Adipose tissue (tissue), 3 donors: ENCODE results near the gene BTBD9. TPM values are rescaled to one million over a fixed set of nuclear protein-coding genes. Genes with fewer than 3 reads are reported as not detected.

Experiments used
- H3K27ac ChIP-seq: one replicate; pipeline ENCODE4 v1.5.1; 2013; ENCODE audit warnings: low read depth, low read length
- WGBS, 3 donors: extraction: QIAGEN DNeasy Blood & Tissue Kit; methylation state at CpG; one replicate each; pipeline ENCODE4 v1.1.7; 2013; 5-methylcytosine and 5-hydroxymethylcytosine counted together
- polyA plus RNA-seq, 3 donors: library from polyadenylated mRNA; stranded (reverse); fragments of 200-250 nt; gene quantifications; one replicate each; pipeline ENCODE4 v1.2.3, GENCODE V29; 2013
- donor health status: healthy with polysubstance abuse.
- donor health status: Bipolar disorder and iron deficiency.
- donor health status: healthy.

The BTBD9 gene
- polyA plus RNA-seq, 3 donors = 2.4 to 2.5 (median 2.4) TPM

DNA sequence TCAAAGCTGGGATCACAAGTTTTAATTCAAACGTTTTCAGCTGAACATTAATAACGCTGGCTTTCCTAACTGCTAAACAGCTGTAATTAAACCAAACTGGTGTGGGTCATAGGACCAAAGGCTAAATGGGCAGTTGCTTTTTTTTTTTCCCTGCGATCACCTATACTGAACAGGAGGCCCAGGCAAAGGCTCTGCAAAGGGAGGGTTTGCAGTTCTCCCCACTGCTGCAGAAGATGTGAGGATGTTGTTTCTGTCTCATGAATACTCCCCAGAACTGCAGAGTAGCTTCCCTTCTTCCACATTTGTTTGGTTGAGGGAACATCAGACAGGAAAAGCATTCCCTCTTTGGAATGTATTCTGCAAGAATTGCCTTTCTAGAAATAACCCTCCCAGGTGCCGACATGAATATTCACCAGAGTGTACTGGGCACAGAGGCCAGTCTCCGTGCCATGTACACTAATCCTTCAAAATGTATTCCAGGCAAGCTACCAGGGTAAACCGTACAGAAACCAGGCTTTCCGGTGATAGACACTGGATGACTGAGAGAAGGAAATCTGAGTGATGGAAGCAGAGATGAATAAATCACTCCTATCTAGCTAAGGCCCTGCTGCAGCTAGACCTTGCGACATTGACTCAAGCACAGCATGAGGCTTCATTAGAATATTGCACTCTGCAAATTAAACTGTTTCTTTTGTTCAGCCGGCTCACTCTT lies 370.1 kb downstream of the BTBD9 start:
- H3K27ac ChIP-seq = no peak overlapping the region
- 80 to 82% (median 80%) methylated on average over 9 of the region's 9 CpGs for WGBS, 3 donors

DNA sequence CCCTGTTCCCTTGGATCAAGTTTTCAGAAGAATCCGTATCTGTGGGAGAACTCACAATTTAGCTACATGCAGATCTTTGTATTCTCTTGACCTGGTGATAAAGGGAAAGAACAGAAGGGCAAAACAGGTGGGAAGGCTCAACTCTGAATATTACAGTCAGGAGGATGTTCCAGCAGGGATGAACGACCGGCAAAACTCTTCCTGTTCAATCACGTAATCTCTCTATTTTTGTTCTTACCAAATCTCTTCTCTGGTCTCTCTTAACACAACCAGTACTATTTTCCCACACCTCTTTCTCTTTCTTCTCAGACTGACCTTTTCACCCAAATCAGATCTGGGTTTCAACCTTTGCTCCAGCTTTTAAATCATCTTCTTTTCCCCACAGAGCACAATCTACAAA lies 371.4 kb downstream of the BTBD9 start:
- WGBS, 3 donors = 71 to 77% (median 73%) methylated on average over 4 of the region's 4 CpGs
- H3K27ac ChIP-seq = no peak overlapping the region

DNA sequence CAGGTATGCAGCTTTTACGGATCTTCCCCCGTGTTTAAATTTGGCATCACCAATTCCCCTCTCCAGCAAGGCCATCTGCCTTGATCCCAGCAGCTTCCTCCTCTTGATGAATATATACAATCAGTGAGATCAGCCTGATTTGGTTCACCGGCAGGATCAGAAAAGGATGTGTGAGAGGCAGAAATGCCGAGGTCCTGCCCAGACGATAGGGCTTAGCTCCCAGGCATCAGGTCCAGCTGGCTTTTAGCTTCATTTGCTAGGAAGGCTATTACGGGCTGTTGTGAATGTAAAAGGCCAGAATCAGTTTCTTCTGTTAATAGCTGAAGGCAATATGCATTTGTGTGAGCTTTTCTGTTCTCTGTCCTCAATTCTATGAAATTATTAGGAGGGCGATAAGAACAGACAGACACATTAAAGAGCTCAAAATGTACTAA lies 372.8 kb downstream of the BTBD9 start:
- WGBS, 3 donors = 96 to 97% (median 96%) methylated on average over 7 of the region's 7 CpGs
- no peak overlapping the region for H3K27ac ChIP-seq

DNA sequence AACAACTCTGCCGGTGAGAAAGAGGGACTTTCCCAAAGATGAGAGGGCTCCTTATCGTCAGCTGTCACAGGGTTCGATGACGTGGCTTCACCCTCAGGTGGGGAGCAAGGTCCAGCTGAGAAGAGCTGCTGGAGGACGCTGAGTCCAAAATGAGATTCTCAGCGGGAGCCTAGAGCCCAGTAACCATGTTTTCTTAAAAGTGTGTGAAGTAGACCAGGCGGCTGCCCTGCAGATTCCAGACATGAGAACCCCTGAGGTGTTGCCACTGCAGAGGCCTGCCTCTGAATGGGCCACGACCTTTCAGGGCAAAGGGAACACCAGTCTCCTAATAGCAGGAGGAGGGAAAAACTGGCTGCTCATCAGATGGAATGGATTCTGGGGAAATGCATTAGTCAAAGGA lies 375.1 kb downstream of the BTBD9 start:
- WGBS, 3 donors = 73 to 84% (median 83%) methylated on average over 8 of the region's 8 CpGs
- no peak overlapping the region for H3K27ac ChIP-seq

DNA sequence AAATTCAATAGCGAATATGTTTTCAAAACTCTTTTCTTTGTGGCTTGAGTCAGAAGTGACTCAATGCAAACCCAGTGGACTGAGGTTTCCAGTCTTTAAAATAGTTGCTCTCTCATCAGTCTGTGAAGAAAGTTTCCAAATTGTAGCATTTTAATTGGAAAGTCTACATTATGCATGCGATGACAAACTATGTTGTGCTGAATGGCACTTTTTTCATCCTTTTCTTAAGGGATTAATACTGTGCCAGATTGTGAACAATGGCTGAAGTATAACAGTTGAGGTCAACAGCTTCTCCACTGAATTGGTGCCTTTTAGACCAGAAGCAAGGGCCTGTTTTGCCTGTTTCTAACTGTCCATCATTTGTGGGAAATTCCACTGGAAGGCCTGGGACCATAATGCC lies 377.1 kb downstream of the BTBD9 start:
- no peak overlapping the region for H3K27ac ChIP-seq
- WGBS, 3 donors = 78 to 91% (median 82%) methylated on average over 2 of the region's 2 CpGs

DNA sequence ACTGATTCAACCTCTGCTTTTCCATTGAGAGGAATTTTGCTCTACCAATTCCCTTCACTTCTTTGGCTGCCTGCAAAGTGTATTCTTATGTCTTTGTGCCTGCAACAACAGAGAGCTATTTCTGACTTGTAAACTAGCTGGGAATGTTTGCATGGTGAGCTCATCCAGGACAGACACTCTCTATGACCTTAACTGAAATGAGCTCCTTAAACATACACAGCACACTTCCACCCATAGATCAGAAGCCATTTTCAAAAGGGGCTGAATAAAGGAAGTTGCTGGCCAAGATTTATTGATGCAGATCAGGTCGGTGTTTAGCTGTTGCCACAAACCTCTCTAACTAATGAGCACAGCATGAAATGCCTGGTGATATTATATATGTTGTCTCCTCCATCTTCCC lies 377.7 kb downstream of the BTBD9 start:
- no peak overlapping the region for H3K27ac ChIP-seq
- 35 to 64% (median 43%) methylated on average over 1 of the region's 1 CpG for WGBS, 3 donors

DNA sequence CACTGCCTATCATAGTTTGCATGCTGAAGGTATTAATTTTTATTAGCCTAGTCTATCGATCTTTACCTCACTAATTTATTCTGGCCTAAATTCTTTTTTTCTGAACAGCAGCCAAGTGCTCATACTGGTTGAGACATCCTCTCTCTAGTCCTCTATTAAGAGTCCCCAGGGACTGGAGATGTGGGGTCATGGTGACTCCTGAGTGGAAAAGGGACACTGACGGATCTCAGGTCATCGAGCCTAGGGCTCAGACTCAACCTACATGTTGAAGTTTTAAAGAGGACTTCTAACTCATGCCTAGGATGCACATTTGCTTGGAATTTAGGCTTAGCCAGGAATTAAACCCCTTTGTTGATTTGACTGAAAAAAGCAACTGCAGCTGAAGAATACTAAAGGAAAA lies 378.1 kb downstream of the BTBD9 start:
- no peak overlapping the region for H3K27ac ChIP-seq

DNA sequence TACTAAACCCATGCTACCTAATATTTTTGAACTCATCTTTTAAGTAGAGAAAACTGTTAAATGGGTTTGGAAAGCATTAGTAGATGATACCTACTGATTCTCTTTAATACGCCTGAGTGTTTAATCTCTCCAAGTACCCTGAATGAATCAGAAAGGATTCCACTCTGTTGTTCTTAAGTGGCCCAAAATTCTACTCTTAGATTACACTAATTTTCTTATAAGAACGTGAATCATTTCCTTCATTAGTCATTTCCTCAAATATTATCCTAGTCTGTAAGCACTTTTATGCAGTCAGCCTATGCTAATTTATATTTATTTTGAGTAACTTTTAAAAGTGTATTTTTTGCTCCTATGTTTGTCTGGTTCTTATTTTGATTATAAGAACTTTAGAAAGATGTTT lies 380.0 kb downstream of the BTBD9 start:
- no peak overlapping the region for H3K27ac ChIP-seq
- WGBS, 3 donors = 59 to 84% (median 61%) methylated on average over 2 of the region's 2 CpGs

More for the DNA sequence above, 378.1 kb downstream of the BTBD9 start:
- WGBS, 3 donors = 48 to 88% (median 67%) methylated on average over 3 of the region's 3 CpGs

DNA sequence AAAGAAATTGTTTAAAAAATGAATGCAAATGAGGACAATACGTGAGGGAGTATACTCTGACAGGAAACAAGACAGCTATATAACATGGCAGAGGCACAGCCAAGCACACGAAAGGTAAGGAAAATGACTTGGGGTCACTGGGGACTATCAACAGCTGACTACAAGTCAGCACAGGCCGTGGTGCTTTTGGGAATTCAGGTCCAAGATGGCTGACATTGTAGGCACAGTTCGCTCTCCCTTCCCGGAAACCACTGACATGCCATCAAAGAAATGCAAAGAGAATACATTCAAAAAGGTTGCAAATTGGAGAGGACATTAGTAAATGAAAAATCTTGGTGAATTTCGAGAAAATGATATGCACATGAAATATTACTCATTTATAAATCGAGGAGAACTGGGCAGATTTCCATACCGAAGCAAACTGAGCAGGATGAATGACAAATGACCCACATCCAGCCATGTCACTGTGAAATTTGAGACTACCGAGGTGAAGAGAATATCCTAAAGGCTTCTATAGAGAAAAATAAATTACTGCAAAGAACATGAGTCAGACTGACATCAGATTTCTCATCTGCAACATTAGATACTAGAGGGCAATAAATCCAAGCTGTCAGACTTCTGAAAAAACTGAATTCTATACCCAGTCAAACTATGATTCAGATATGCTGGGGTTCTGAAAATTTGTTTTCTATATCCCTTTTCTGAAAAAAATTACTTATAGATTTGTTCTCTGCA lies 391.1 kb downstream of the BTBD9 start:
- WGBS, 3 donors = 91 to 94% (median 94%) methylated on average over 9 of the region's 9 CpGs
- H3K27ac ChIP-seq = no peak overlapping the region

DNA sequence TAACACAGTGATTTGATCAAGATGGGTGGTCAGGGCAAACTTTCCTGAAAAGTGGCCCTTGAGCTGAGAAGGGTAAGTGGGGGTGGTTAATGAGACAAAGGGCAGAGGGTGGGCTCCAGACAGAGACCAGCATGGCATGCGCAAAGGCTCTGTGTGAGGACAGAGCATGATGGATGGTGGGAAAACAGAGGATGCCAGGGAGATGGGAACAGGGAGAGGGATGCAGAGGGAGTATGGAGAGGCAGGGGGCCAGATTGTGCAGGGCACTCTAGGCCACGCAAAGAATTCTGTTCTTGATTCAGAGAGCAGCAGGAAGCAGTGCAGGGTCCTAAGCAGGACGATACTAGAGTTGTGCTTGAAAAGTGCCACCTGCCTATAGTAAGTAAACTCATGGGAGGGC lies 394.4 kb downstream of the BTBD9 start:
- 91 to 95% (median 93%) methylated on average over 3 of the region's 3 CpGs for WGBS, 3 donors

DNA sequence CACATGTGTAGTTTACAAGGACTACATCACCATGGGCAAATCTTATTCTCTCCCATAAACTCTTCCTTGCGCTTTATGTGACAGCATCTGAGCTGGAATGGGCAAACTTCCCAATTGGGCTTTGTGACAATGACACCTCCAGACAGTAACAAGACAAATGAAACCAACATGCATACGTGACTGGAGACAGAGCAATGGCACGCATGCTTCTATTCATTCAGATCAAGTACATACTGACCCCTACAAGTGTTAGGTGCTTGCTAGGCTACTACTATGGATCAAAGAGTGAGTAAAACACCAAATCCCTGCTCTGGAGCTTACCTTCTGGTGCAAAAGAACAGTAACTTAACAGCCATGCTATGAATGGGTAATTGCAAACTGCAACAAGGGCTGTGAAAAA lies 394.9 kb downstream of the BTBD9 start:
- no peak overlapping the region for H3K27ac ChIP-seq
- 92 to 96% (median 96%) methylated on average over 3 of the region's 3 CpGs for WGBS, 3 donors

More for the DNA sequence above, 394.4 kb downstream of the BTBD9 start:
- H3K27ac ChIP-seq = no peak overlapping the region

DNA sequence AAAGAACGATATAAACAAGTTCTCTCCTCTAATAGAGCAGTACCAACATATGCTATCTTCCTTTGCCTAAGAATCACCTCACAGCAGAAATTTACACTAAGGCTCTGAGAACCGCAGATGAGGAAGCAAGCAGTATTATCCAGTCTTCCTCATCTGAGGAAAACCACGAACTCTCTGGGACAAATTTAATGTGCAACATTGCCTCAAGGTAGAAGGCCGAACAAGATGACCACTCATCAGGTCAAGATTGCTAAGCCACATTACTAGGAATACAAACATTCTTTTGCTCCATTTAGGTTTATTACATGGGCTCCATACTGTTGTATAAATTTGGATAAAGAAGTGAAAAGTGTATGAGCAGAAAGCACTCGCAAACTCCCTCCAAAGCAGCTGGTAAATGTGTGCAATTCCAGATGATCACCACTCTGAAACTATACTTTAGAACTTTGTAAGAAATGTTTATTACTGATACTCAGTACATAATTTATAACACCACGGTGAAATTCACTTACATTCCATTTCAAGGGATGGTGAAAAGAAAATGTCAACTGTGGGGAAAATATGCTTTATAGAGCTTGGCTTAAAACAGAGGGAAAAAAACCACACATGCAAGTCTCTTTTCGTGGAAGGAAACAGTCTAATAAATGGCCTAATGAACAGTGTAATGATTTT lies 398.4 kb downstream of the BTBD9 start:
- 78 to 91% (median 81%) methylated on average over 7 of the region's 7 CpGs for WGBS, 3 donors
- H3K27ac ChIP-seq = no peak overlapping the region

DNA sequence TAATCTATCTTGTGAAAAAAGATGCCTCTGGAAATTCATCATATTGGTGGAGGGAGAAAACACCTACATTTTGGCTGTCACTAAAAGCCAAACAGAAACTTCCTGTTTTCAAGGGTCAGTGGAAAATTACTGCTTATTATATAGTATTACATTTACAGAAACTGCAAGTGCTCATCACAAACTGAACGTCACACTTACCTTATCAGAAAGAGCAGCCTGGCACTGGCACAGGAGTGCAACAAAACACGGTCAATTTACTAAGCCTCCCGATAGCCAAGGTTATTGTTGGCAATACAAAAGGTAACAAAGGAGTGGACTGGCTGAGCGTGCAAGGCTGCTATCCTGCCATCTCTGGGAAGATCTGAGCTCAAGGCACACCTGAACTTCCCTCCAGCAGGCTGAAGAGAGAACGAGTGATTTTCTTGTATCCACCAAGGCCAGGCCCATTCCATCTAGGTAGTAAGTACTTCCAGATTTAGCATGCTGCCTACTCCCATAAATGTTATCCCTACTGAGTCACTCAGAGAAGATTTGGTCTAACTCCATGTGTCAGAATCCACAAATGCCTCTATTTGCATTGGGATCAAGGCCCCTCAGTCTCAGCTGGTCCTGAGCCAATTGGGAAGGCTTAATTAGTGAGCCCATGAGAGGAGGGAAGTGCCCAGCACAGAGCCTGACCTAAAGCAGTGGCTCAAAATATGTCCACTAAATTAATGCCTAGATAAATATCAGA lies 399.8 kb downstream of the BTBD9 start:
- WGBS, 3 donors = 51 to 83% (median 82%) methylated on average over 5 of the region's 5 CpGs
- no peak overlapping the region for H3K27ac ChIP-seq

DNA sequence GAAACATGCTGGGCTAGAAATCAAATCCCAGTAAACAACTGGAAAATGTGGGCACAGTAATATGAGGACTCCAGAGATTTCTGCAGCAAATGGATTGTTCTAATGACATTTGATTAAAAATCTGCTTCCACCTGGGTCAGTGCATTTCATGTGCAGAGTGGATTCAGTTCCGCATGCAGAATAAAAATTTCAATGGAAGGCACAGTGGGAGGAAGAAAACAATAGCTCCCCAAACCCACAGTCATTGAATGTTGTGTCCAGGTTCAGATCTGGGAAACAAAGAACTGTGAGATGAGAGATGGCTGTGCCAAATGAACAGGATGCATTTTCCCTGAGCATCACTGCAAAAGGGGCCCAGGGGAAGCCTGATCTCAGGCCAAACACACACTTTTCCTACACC lies 403.1 kb downstream of the BTBD9 start:
- H3K27ac ChIP-seq = no peak overlapping the region
- WGBS, 3 donors = 92 to 96% (median 93%) methylated on average over 1 of the region's 1 CpG

DNA sequence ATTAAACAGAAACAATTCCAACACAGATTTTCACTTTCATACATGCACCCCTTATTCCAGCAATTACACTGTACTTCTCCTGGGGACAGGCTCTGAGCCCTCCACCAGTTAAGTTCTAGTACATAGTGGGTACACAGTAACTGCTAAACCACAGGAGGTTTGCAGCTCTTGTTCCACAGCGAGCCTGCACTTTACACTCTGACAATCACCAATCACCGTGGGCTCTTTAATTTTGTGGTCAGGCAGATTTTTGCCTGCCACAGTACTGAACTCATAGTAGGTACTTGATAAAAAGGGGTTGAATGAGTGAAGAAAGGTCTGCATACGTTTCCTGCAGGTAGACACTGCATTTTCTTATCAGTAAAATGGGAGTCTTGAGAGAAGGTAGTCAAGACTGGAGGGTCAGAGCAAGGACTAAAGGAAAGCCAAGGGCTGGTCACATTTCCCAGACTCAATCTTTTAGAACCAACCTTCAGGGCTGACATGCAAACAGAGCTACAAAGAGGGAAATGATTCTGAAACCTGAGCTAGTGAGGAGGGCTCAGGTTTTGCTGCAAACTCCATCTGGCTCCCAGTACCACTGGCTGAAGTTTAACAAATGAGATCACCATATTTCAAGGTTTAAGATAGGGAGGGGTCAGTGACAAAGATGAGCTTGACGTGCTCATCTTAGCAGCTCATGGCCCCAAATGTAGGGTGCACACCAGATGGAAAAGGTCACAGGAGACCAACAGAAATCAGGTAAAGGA lies 404.6 kb downstream of the BTBD9 start:
- 84 to 88% (median 88%) methylated on average over 4 of the region's 4 CpGs for WGBS, 3 donors
- H3K27ac ChIP-seq = no peak overlapping the region

DNA sequence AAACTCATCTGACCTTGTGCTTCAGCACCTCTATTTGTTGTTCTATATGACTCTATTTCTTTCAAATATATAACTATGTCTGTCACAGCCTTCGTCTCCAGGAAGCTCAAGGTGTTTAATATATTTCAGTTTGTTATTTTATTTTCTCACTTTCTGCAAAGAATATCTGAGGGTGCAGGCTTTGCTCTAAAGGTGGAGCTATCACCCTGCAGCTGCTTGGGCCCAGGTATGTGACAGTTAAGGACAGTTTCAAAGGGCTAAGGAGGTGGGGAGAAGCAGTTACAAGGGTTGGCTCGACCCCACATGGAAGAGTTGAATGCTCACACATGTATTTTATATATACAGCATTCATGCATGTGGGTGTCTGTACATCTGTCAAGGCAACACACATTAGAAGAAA lies 405.6 kb downstream of the BTBD9 start:
- 61 to 78% (median 69%) methylated on average over 2 of the region's 2 CpGs for whole genome bisulfite sequencing, 3 donors

DNA sequence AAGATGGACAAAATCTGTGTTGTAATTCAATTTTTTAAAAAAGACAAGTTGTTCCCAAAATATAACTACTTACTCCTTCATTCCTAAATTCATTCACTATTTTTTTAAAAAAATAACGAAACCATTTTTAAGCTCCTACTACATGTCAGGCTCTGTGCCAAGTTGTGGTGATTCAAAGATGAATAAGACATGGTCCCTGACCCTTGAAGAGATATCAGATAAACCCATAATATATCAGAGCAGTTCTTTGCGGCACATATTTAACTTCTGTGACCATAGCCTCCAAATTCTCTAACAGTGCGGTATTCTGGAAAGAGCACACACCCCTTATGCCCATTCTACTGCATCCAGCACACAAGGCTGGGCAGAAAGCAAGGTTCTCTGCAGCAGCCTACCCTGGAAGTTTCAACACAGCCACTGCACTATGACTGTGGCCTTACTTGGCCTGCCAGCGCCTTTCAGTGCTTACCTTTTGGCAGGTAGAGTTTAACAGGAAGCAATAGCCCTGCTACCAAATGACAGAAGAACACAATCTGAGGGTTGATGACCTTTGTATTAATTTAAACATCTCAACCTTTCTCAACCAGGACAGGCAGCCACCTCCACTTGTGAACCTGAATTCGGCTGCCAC lies 406.5 kb downstream of the BTBD9 start:
- WGBS, 3 donors = 89 to 92% (median 91%) methylated on average over 5 of the region's 5 CpGs
- no peak overlapping the region for H3K27ac ChIP-seq

More for the DNA sequence above, 405.6 kb downstream of the BTBD9 start:
- no peak overlapping the region for H3K27ac ChIP-seq

DNA sequence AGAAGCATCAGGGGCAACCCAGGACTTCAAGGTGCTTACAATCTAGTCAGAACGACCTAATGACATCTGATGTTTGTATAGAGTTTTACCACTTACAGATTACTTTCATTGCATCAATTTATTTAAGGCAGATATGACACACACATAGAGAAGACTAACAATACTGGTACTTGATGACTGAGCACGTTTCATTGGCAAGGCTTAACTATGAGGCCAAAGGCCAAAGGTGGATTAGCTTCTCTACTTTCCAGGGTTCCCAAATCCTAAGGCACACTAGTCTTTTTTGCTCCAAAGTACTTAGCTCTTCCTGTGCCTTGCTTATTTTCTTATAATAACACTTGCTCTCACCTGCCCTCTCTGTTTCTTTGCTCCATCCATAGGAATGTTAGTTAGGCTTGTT lies 414.0 kb downstream of the BTBD9 start:
- 30 to 42% (median 30%) methylated on average over 2 of the region's 2 CpGs for WGBS, 3 donors
- no peak overlapping the region for H3K27ac ChIP-seq
